PC-3 (cell line): ENCODE results near the gene AOPEP. TPM values are rescaled to one million over a fixed set of nuclear protein-coding genes. Genes with fewer than 3 reads are reported as not detected.

ENCODE experiments used
- ATAC-seq: fragments of 200-7000 bp; cut with Tn5 transposase; 2 replicates; pipeline ENCODE4 v1.9.1; 2020; ENCODE audit warnings: mild to moderate bottlenecking, moderate library complexity
- BruUV-seq: library from RNA; stranded (reverse); fragments of 400-500 nt; replicated peaks from 2 replicates; lab custom pipeline; 2021; lab: Mats Ljungman, UMichigan
- CTCF ChIA-PET: fragments of 300-600 bp; sonication (Branson Sonifier 250); formaldehyde crosslinking; loops from one replicate; lab custom pipeline; 2022; ENCODE audit warnings: antibody characterized with exemption; lab: Charles Lee
- POLR2A ChIA-PET: fragments of 300-600 bp; sonication (Branson Sonifier 250); formaldehyde crosslinking; loops from one replicate; lab custom pipeline; 2022; ENCODE audit warnings: antibody characterized with exemption; ENCODE audit not compliant: unreplicated experiment; lab: Charles Lee
- DNase-seq: peaks from one replicate; pipeline ENCODE4 v3.0.0-alpha.2; 2015
- H2AFZ ChIP-seq: fragments of 300-600 bp; sonication (generic); 2 replicates; pipeline ENCODE4 v1.6.0; 2016; ENCODE audit warnings: antibody characterized with exemption, low read length
- H3F3A ChIP-seq: fragments of 300-600 bp; sonication (generic); one replicate; pipeline ENCODE4 v1.6.0; 2017; ENCODE audit warnings: antibody characterized with exemption, low read length, control low read depth, mild to moderate bottlenecking; ENCODE audit not compliant: unreplicated experiment
- H3K27ac ChIP-seq: fragments of 300-600 bp; sonication (generic); 2 replicates; pipeline ENCODE4 v1.5.1; 2016; ENCODE audit warnings: mild to moderate bottlenecking, low read length
- H3K27me3 ChIP-seq: fragments of 300-600 bp; sonication (generic); 2 replicates; pipeline ENCODE4 v1.6.1; 2016; ENCODE audit warnings: low read length, mixed read lengths
- H3K36me3 ChIP-seq: fragments of 300-600 bp; sonication (generic); 2 replicates; pipeline ENCODE4 v1.6.1; 2016; ENCODE audit warnings: low read depth, mixed run types, low read length, mixed read lengths
- H3K4me1 ChIP-seq: fragments of 300-600 bp; sonication (generic); 2 replicates; pipeline ENCODE4 v1.5.1; 2016; ENCODE audit warnings: low read length; ENCODE audit not compliant: insufficient read depth
- H3K4me2 ChIP-seq: fragments of 300-600 bp; sonication (generic); 2 replicates; pipeline ENCODE4 v1.6.0; 2016; ENCODE audit warnings: low read length
- H3K4me3 ChIP-seq: fragments of 300-600 bp; sonication (generic); 2 replicates; pipeline ENCODE4 v1.5.1; 2016; ENCODE audit warnings: mild to moderate bottlenecking, low read length, mixed read lengths
- H3K79me2 ChIP-seq: fragments of 300-600 bp; sonication (generic); 2 replicates; pipeline ENCODE4 v1.6.1; 2017; ENCODE audit warnings: low read length, mixed read lengths
- H3K9ac ChIP-seq: fragments of 300-600 bp; sonication (generic); 2 replicates; pipeline ENCODE4 v1.6.0; 2016; ENCODE audit warnings: mild to moderate bottlenecking, low read length
- H3K9me2 ChIP-seq: fragments of 300-600 bp; sonication (generic); replicated peaks from 2 replicates; pipeline ENCODE4 v1.6.1; 2016; ENCODE audit warnings: mixed run types, low read length, mixed read lengths
- H3K9me3 ChIP-seq: fragments of 300-600 bp; sonication (generic); 2 replicates; pipeline ENCODE4 v1.6.1; 2016; ENCODE audit warnings: low read length, mixed read lengths
- H4K20me1 ChIP-seq: fragments of 300-600 bp; sonication (generic); 2 replicates; pipeline ENCODE4 v1.6.1; 2016; ENCODE audit warnings: low read length, mixed read lengths
- CTCF ChIP-seq: fragments of 300-600 bp; sonication (generic); conservative IDR thresholded peaks from 2 replicates; pipeline ENCODE4 v1.5.1; 2017; ENCODE audit warnings: antibody characterized with exemption, low read depth, mild to moderate bottlenecking, low read length
- EZH2 ChIP-seq: fragments of 300-600 bp; sonication (generic); IDR thresholded peaks from one replicate; pipeline ENCODE4 v1.6.1; 2017; ENCODE audit warnings: antibody characterized with exemption, mild to moderate bottlenecking, low read length; ENCODE audit not compliant: unreplicated experiment
- EZH2phosphoT487 ChIP-seq: fragments of 300-600 bp; sonication (generic); IDR thresholded peaks from 2 replicates; pipeline ENCODE4 v1.6.1; 2018; ENCODE audit warnings: mild to moderate bottlenecking, antibody characterized with exemption, low read length, borderline replicate concordance
- intact Hi-C: fragments of 100-400 bp; cut with micrococcal nuclease; formaldehyde crosslinking; loops from 2 replicates; pipeline ENCODE4 v1.9.0; 2023
- total RNA-seq: library from RNA; depleted of rRNA; stranded (reverse); fragments of >200 nt; gene quantifications from 2 replicates; pipeline ENCODE4 v1.2.3, GENCODE V29; 2014

Gene AOPEP
- total RNA-seq, 1 experiment from 2014 or later, result 23.1 TPM

- H3K4me1 ChIP-seq, result peaks cover 68% of the 10 kb centered on the region
Observed at GRCh38 chr9:94867281-94867841, 140.9 kb downstream of the AOPEP start.

GRCh38 chr9:94867842-94868312, 141.4 kb downstream of the AOPEP start:
- ChIA-PET CTCF (no interaction called here), POLR2A (interaction anchor here (0.6 kb wide), 1 partner anchor 219 kb away, joined by 4 read pairs; no protein-coding TSS in a partner anchor)
- Histone ChIP-seq H3K4me2 (peak overlapping the region; percentile 82), H2AFZ (no peak overlapping the region), H3K4me1 (peaks cover 71% of the 10 kb centered on the region), H3K79me2 (0 out of 2 replicates have a peak, but pooled peaks cover 5% of the 10 kb centered on the region), H3K9me2 (no peaks in the 10 kb centered on the region), H3K9ac (peak overlapping the region; percentile 87), H3K27ac (peak overlapping the region; percentile 99), H3K27me3 (no peaks in the 10 kb centered on the region), H3K36me3 (no peaks in the 10 kb centered on the region), H3K9me3 (no peaks in the 10 kb centered on the region), H4K20me1 (no peaks in the 10 kb centered on the region), H3F3A (peaks cover 8% of the 10 kb centered on the region), H3K4me3 (peak overlapping the region; percentile 52)
- no TSS peak for BruUV-seq
- TF ChIP-seq EZH2 (no peak), EZH2phosphoT487 (no peak), CTCF (no peak)
- ATAC-seq, result peak; percentile 72
- DNase-seq, result peak; percentile 93
- intact Hi-C loops, result loop anchor here (1.0 to 2.0 kb wide), 4 partner anchors 45 to 139 kb away; no protein-coding TSS in a partner anchor

More at GRCh38 chr9:94867281-94867841, 140.9 kb downstream of the AOPEP start:
- ATAC-seq, result peak; percentile 48
- Histone ChIP-seq H3K79me2 (0 out of 2 replicates have a peak, but pooled peaks cover 5% of the 10 kb centered on the region), H4K20me1 (no peaks in the 10 kb centered on the region), H3K27me3 (no peaks in the 10 kb centered on the region), H3K9me2 (no peaks in the 10 kb centered on the region), H3K9me3 (no peaks in the 10 kb centered on the region), H3K27ac (peak overlapping the region; percentile 99), H3K4me2 (peak overlapping the region; percentile 82), H3K9ac (peak overlapping the region; percentile 87), H3K36me3 (no peaks in the 10 kb centered on the region), H3F3A (peaks cover 8% of the 10 kb centered on the region), H2AFZ (no peak overlapping the region), H3K4me3 (peak overlapping the region; percentile 52)
- intact Hi-C loops, result loop anchor here (2.0 kb wide), 1 partner anchor 85 kb away; no protein-coding TSS in a partner anchor
- DNase-seq, result peak; percentile 79
- POLR2A ChIA-PET, result interaction anchor here (0.6 kb wide), 2 partner anchors 62 to 218 kb away, joined by 4 read pairs; no protein-coding TSS in a partner anchor
- TF ChIP-seq EZH2 (no peak), CTCF (no peak), EZH2phosphoT487 (no peak)
- BruUV-seq, result TSS peak; percentile 81
- CTCF ChIA-PET, result interaction anchor here (0.7 kb wide), 1 partner anchor 186 kb away, joined by 3 read pairs; no protein-coding TSS in a partner anchor
